RKO (cell line): Measurements from ENCODE around the gene BCAM.

Experiments
- DNase-seq: peaks from one replicate; pipeline ENCODE4 v3.0.0-alpha.2; 2016; ENCODE audit warnings: low spot score

BCAM gene

GRCh38 chr19:44792281-44792680 is 16.6 kb upstream of the BCAM start:
- DNase-seq: no peak

DNA sequence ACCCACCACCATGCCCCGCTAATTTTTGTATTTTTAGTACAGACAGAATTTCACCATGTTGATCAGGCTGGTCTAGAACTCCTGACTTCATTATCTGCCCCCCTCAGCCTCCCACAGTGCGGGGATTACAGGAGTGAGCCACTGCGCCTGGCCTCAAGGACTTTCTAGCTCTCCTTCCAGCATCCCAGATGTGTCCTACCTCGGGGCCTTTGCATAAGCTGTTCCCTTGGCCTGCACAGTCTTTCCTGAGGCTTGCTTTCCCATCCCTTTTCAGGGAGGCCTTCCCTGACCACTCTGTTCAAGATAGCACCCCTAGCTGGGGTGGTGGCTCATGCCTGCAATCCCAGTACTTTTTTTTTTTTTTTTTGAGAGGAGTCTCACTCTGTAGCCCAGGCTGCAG is 14.3 kb upstream of the BCAM start:
- no peak for DNase-seq

DNA sequence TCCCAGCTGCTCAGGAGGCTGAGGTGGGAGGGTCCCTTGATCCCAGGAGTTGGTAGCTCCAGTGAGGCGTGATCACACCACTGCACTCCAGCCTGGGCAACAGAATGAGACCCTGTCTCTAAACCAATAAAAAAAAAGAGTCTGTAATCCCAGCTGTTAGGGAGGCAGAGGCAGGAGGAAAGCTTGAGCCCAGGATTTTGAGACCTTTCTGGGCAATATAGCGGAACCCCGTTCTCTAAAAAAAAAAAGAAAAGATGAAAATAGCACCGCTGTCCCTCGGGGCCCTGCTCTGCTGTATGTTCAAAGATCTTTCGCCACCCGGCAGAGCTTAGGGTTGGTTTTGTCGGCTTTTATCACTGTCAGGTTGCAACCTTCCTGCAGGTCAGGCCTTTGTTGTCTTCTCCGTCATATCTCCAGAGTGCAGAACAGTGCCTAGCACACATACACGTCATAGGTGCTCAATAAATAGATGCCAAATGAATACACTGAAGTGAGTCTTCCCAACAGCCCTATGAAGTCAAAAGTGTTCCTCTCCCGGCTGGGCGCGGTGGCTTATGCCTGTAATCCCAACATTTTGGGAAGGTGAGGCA is 13.4 kb upstream of the BCAM start:
- no peak for DNase-seq

DNA sequence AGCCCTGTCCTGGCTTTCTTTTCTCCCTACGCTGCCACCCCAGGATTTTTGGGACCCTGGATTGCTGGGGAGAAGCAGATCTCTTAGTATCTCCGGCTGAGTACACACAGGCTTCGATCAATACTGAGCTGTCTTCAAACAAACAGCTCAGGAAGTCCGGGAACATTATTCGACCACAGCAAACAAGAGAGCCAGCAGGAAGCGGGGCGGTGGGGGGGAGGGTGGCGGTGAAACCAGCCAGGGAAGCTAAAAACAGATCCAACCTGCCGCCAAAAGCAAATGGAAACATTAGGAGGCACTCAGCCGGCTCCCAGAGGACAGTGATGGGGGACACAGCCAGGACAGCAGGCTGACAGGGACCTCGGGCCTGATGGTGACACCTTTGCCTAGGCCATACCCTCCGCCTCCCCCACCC is 12.2 kb upstream of the BCAM start:
- no peak for DNase-seq

- no peak for DNase-seq
These were observed 9.1 kb upstream of the BCAM start for GRCh38 chr19:44799627-44800346.

GRCh38 chr19:44800461-44800860 is 8.4 kb upstream of the BCAM start:
- DNase-seq: peak; percentile 75

DNA sequence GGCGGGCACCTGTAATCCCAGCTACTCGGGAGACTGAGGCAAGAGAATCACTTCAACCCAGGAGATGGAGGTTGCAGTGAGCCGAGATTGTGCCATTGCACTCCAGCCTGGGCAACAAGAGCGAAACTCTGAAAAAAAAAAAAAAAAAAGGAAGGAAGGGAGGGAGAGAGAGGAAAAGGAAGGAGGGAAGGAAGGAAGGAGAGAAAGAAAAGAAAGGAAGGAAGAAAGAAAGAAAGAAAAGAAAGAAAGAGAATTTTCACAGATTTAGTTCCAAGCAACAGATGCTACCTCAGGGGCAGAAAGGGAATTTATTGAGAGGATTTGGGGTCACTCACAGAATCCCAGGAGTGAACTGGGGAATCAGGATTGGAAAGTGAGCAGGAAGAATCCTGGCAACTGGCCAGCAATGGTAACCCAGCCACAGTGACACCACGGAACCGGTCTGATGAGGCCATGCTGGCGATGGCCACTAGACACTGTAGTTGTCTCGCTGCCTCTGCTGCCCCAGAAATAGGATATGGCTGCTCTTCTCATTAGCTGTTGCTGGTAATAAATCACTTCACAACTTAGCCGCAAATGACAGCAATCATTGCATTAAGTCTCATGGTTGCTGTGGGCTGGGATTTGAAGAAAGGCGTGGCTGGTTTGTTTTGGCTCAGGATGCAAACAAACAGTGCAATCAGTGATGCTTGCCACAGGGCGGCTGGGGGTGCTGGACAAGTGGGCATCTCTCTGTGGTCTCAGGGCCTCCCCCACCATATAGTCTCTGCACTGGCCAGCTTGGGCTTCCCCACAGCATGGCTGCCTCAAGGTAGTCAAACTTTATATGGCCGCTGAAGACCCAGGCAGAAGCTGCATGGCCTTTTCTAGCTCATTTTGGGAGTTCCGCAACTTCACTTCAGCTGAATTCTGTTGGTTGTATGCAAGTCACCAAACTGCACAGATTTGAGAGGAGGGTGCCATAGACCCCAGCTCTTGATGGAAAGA is 5.2 kb upstream of the BCAM start:
- no peak for DNase-seq

- DNase-seq: no peak
These were observed 2.6 kb upstream of the BCAM start for GRCh38 chr19:44806291-44806690.

DNA sequence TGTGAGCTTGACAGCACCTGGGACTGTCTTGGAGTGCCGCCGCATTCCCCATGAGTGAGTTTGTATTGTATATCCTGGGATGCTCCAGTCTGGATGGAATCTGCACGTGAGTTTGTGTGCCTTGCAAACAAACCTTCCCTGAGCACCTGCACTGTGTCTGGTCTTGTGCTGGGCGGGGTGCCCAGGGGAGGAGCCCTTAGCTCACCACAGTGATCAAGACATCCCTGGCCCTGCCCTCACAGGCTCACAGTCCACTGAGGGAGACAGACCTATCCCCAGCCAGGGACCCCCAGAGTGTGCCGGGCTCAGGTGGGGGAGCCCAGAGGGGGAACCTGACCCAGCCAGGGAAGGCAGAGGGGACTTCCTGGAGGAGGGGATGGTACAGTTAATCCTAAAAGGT is 1.7 kb upstream of the BCAM start:
- no peak for DNase-seq

- DNase-seq: peak; percentile 29
These were observed 1.0 kb upstream of the BCAM start for GRCh38 chr19:44807652-44808462.

DNA sequence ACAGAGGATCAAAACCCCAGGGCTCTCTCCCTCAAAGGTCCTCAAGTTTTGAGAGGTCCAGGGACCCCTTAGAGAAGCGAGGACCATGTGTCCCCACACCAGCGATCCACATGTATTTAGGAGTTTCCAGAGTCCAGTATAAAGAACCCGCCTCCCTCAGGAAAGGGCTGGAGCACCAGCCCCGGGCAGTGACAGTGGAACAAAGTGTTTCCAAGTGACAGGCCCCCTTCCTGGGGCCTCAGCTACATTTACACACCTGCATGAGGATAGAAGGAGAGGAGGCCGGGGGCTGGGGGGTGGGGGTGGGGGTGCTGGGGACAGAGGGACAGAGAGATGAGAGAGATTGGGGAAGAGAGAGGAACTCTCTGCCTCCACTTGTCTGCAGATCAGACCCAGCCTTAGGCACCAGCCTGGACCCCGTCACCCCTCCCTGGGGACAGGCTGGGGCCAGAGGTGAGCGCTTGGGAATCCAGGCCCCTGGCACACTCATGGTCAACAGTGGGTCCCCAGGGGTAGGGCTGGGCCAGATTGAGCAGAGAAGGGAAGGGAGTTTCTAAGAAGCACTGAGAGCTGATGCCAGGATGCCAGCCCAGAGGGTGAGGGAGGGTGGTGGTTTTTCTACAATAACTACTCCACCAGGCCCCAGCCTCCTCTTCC is 802 bp downstream of the BCAM start:
- DNase-seq: no peak

DNA sequence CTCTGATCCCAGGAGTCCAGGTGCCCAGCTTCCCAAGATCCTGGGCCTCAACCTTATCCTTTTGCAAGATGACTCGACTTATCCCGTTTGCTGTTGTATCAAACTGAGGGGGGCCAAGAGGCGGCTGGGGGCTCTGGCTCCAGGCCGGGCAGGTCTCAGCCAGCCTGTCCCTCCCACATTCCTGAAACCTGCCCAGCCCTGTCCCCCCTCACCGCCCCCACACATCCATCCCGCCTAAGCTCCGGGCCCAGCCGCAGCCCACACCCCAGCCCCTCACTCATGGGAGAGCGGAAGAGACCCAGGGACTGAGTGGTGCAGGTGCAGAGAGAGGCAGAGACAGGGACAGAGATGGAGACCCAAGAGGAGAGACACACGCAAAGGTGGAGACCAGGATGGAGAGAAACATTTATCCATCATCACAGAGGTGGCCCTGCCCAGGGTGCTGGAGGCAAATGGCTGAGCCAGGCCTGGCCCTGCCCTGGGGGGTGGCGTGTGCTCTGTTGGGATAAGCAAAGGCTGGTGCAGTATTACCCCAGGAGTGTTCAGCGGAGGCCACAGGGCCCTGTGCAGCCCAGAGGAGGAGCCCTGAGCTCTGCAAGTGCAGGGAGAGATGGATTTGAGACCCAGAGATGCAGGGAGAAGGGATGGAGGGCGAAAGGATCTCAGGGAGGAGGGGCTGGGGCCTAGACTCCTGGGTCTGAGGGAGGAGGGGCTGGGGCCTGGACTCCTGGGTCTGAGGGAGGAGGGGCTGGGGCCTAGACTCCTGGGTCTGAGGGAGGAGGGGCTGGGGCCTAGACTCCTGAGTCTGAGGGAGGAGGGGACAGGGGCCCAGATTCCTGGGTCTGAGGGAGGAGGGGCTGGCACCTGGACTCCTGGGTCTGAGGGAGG is 1.6 kb downstream of the BCAM start:
- no peak for DNase-seq

DNA sequence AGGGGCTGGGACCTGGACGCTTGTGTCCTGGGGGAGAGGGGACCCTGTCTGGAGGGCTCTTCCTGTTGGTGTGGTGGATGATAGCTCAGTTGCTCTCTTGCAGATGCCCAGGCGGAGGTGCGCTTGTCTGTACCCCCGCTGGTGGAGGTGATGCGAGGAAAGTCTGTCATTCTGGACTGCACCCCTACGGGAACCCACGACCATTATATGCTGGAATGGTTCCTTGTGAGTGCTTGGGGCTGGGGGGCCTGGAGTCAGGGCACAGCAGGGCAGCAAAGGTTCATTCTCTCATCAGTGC is 2.2 kb downstream of the BCAM start:
- DNase-seq: no peak

- DNase-seq: no peak
These were observed 3.3 kb downstream of the BCAM start for GRCh38 chr19:44812142-44812718.

DNA sequence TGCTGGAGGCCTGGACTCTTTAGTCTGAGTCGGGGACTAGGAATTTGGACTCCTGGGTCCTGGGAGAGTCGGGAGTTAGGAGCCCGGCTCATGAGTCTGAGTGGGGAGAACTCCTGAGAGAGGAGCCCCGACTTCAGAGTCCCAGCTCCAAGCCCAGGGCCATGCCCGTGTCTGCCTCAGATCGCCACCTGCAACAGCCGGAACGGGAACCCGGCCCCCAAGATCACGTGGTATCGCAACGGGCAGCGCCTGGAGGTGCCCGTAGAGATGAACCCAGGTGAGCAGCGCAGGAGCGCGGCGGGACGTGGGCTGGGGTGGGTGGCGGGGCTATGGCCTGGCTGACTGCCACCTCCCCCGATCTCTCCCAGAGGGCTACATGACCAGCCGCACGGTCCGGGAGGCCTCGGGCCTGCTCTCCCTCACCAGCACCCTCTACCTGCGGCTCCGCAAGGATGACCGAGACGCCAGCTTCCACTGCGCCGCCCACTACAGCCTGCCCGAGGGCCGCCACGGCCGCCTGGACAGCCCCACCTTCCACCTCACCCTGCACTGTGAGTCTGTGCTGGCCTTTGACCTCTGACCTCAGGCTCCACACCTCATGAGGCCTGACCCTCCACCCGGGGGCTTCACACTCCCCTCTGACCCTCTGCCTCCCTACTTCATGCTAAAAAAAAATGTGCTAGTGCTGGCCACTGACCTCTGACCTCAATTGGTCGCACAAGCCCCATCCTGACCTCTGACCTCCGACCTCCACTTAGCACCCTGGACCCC is 4.4 kb downstream of the BCAM start:
- DNase-seq: no peak

DNA sequence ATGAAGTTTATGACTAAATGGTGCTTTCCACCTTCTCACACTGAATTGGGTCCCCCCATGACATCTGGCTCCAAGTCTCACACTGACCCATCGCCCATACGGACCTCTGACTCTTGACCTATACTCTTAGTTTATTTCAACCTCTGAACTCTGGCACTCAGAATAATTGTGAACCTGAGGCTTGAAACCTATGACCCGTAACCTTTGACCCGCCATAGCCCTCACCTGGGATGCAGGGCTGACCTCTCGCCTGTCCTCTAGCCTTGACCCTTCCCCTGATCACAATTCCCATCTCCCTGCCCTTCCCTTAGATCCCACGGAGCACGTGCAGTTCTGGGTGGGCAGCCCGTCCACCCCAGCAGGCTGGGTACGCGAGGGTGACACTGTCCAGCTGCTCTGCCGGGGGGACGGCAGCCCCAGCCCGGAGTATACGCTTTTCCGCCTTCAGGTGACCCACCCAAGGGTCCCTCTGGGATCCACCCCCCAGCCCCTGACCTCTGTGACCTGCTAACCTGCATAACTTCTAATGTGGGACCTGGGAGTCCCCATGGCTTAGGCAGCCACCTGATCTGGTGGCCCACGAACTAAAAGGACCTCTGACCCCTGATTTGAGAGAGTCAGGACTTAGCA is 5.1 kb downstream of the BCAM start:
- DNase-seq: no peak

DNA sequence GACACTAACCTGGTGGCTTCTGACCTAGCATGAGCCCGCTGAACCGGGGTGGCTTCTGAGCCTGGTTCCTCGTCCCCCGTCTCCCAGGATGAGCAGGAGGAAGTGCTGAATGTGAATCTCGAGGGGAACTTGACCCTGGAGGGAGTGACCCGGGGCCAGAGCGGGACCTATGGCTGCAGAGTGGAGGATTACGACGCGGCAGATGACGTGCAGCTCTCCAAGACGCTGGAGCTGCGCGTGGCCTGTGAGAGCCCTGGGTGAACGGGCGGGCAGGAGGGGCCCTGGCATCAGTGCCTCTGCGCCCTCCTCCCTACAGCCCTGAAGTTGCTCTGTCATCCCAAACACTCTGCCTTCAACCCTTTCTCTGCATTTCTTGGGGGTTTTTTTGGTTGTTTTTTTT is 5.6 kb downstream of the BCAM start:
- no peak for DNase-seq

- no peak for DNase-seq
These were observed 7.4 kb downstream of the BCAM start for GRCh38 chr19:44816301-44816700.
